Measurements from ENCODE around the gene NTHL1.

The NTHL1 gene

GRCh38 chr16:2035431-2036199 lies 12.0 kb downstream of the NTHL1 start:
- Histone ChIP-seq H3K4me3 (ENCODE audit: low read depth, low read length) (no peak overlapping the region), H3K9me3 (ENCODE audit: control insufficient read depth, insufficient read depth, low read depth, low read length) (no peaks in the 10 kb centered on the region), H3K27ac (ENCODE audit: extremely low read depth, low read depth, low read length) (peak overlapping the region; percentile 51), H3K4me1 (ENCODE audit: control insufficient read depth, insufficient read depth, low read length) (peaks cover 4% of the 10 kb centered on the region; the same call in 1 of the 2 replicates), H3K36me3 (ENCODE audit: control insufficient read depth in 2 of 2, insufficient read depth in 1 of 2, low read length in 2 of 2) (peaks cover 0 to 12% of the 10 kb centered on the region in 2 experiments; a peak in 1 of 3 replicates)
- ChIA-PET CTCF (interaction anchor here (1.1 to 1.2 kb wide), 3 partner anchors 85 to 253 kb away, joined by 3 to 8 read pairs (median 3); no protein-coding TSS in a partner anchor), POLR2A (interaction anchor here (1.0 to 1.8 kb wide), 2 partner anchors 28 to 119 kb away, joined by 3 to 12 read pairs; partner anchors contain the start of gene TRAF7)
- TF ChIP-seq ZBTB8A (tag by site-specific recombination; IDR thresholded peaks at IDR 0.05) = peak; percentile 75
- TF ChIP-seq ZNF548 (tag by site-specific recombination; IDR thresholded peaks at IDR 0.05) = no peak
- no peak for TF ChIP-seq ZNF132 (tag by site-specific recombination; IDR thresholded peaks at IDR 0.05; ENCODE audit: borderline replicate concordance)
- no peak for TF ChIP-seq ZNF707 (tag by site-specific recombination; IDR thresholded peaks at IDR 0.05)
- TF ChIP-seq ZNF214 (tag by site-specific recombination; IDR thresholded peaks at IDR 0.05; ENCODE audit: borderline replicate concordance) = no peak
- TF ChIP-seq ZSCAN16 (tag by site-specific recombination; IDR thresholded peaks at IDR 0.05) = no peak
- no peak for TF ChIP-seq SCRT1 (tag by site-specific recombination; IDR thresholded peaks at IDR 0.05; ENCODE audit: borderline replicate concordance)
- TF ChIP-seq ZNF560 (tag by site-specific recombination; IDR thresholded peaks at IDR 0.05; ENCODE audit: borderline replicate concordance) = no peak
- peak; percentile 97 for TF ChIP-seq ZIC2 (tag by site-specific recombination; IDR thresholded peaks at IDR 0.05)
- 0 out of 2 replicates have a peak, but pooled peaks have one; percentile 19 for TF ChIP-seq KLF17 (tag by site-specific recombination; IDR thresholded peaks at IDR 0.05)
- no peak for TF ChIP-seq ZNF184 (tag by site-specific recombination; IDR thresholded peaks at IDR 0.05)
- TF ChIP-seq RBAK (tag by site-specific recombination; IDR thresholded peaks at IDR 0.05) = no peak
- peak; percentile 31; the same call in 1 of the 2 replicates for TF ChIP-seq ZBTB17 (tag by site-specific recombination; IDR thresholded peaks at IDR 0.05)
- TF ChIP-seq ZSCAN23 (tag by site-specific recombination; IDR thresholded peaks at IDR 0.05) = no peak
- TF ChIP-seq PATZ1 (tag by site-specific recombination; IDR thresholded peaks at IDR 0.05) = peak; percentile 64; the same call in 1 of the 2 replicates
- TF ChIP-seq ZNF354C (tag by site-specific recombination; IDR thresholded peaks at IDR 0.05; ENCODE audit: borderline replicate concordance, low read depth) = no peak
- TF ChIP-seq ZNF777 (tag by site-specific recombination; IDR thresholded peaks at IDR 0.05; ENCODE audit: borderline replicate concordance) = peak; percentile 81
- TF ChIP-seq ZBTB6 (tag by site-specific recombination; IDR thresholded peaks at IDR 0.05) = no peak
- TF ChIP-seq ZBTB10 (tag by site-specific recombination; IDR thresholded peaks at IDR 0.05) = no peak
- peak; percentile 79 for TF ChIP-seq ZNF335 (tag by site-specific recombination; conservative IDR thresholded peaks at IDR 0.05)
- no peak for TF ChIP-seq ZNF600 (tag by site-specific recombination; IDR thresholded peaks at IDR 0.05)
- peak; percentile 68; the same call in 1 of the 2 replicates for TF ChIP-seq ZNF692 (tag by site-specific recombination; IDR thresholded peaks at IDR 0.05)
- TF ChIP-seq OSR2 (tag by site-specific recombination; IDR thresholded peaks at IDR 0.05) = no peak; the same call in 1 of the 2 replicates
- no peak for TF ChIP-seq HIC1 (tag by site-specific recombination; IDR thresholded peaks at IDR 0.05)
- TF ChIP-seq ZXDB (tag by site-specific recombination; IDR thresholded peaks at IDR 0.05) = peak; percentile 50
- peak; percentile 29; the same call in 1 of the 2 replicates for TF ChIP-seq SP7 (tag by site-specific recombination; IDR thresholded peaks at IDR 0.05)
- peak; percentile 24; the same call in 1 of the 2 replicates for TF ChIP-seq ZFP69B (tag by site-specific recombination; IDR thresholded peaks at IDR 0.05)
